Ectodermal cell (in vitro differentiated cells): Measurements from ENCODE around the gene TMEM100.

Experiments
- H3K27ac ChIP-seq: 2 replicates; pipeline ENCODE4 v1.7.0; 2013; ENCODE audit warnings: mild to moderate bottlenecking, low read depth, low read length; ENCODE audit not compliant: insufficient read depth, poor library complexity, severe bottlenecking
- H3K27me3 ChIP-seq: 2 replicates; pipeline ENCODE4 v1.7.0; 2013; ENCODE audit warnings: mild to moderate bottlenecking, low read length; ENCODE audit not compliant: insufficient read depth, control insufficient read depth, poor library complexity, severe bottlenecking
- H3K36me3 ChIP-seq: one replicate; pipeline ENCODE4 v1.7.0; 2013; ENCODE audit warnings: low read length; ENCODE audit not compliant: control insufficient read depth, insufficient read depth
- H3K4me1 ChIP-seq: one replicate; pipeline ENCODE4 v1.7.0; 2013; ENCODE audit warnings: low read length; ENCODE audit not compliant: control insufficient read depth, insufficient read depth
- H3K4me3 ChIP-seq: 2 replicates; pipeline ENCODE4 v1.7.0; 2013; ENCODE audit warnings: low read depth, low read length, control low read depth; ENCODE audit not compliant: insufficient read depth
- H3K9me3 ChIP-seq: 2 replicates; pipeline ENCODE4 v1.7.0; 2013; ENCODE audit warnings: mild to moderate bottlenecking, low read length, moderate library complexity; ENCODE audit not compliant: control insufficient read depth
- WGBS, 2 experiments: methylation state at CpG; one replicate each; pipeline ENCODE4 v1.1.7; 2013; ENCODE audit warnings: missing lambda C conversion rate in 2 of 2; 5-methylcytosine and 5-hydroxymethylcytosine counted together

Gene TMEM100

DNA sequence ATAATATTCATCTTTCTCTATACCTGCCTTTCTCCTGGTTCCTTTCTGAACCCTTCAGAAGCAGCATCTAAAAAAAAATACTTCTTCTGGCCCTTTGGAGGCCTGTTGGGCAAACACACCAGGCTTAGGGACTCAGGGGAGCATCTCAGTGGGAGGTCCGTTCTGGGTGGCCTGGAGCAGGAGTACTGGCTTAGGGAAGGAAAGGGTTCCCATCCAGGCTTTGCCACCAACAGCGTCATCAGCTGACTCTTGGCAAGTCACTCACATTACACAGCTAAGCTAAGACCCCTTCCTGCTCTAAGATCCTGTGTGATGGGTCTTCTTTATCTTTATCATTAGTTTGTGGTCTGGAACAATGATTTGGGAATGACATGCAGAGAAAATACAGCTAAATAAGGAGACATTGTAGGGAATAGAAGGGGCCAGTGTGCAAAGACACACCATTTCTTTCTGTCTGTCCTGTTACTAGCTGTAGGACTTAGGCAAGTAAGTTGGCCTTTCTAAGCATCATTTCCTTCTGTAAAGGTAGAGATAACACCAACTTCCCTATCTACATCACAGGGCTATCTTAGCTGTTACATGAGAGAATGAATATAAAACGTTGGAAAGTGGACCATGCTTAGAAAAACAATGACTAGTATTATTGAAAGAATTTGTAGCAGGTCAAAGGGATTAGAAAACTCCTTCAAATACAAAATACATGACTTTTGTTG is 38.1 kb upstream of the TMEM100 start:
- Histone ChIP-seq H3K4me3 (no peak overlapping the region), H3K27me3 (no peaks in the 10 kb centered on the region), H3K4me1 (no peaks in the 10 kb centered on the region), H3K9me3 (no peaks in the 10 kb centered on the region), H3K36me3 (no peaks in the 10 kb centered on the region), H3K27ac (no peak overlapping the region)
- 83 to 90% methylated on average over 2 of the region's 3 CpGs for WGBS, 2 experiments

DNA sequence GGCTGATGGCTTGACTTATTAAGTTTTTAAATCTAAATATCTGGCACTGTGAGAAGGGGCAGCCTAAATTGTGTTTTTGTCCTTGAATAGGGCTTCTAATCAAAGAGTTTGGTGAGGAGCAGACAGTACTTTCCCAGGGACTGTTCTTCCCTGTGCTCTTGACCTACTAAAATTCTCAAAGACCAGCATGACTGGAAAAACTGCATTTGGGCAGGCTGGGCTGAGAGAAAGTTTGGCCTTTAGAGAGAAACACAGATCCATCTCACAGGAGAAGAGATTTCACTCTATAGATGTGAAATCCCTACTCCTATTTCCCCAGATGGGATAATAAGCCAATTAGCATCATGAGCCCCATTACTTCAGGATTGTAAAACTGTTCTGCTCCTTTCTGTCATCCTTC is 35.5 kb upstream of the TMEM100 start:
- Histone ChIP-seq H3K36me3 (no peaks in the 10 kb centered on the region), H3K4me3 (no peak overlapping the region), H3K9me3 (no peaks in the 10 kb centered on the region), H3K4me1 (no peaks in the 10 kb centered on the region), H3K27me3 (no peaks in the 10 kb centered on the region), H3K27ac (no peak overlapping the region)

DNA sequence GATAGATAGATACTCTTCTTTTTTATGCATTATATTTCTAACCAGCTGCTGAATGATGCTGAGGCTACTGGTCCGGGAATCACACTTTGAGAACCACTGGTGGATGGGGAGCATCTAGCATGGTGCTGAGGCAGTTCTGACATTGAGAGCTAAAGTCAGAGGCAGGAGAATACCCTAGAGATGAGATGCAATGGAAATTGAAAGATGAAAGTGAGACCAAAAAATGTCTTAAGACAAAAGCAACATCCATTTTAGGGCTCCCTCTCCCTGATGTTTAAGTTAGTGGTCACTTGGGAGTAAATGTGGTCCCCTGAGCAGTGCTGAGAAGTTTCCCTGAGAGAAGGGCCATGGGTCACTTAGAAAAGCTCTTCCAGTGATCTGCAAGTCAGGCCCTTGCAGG is 35.0 kb upstream of the TMEM100 start:
- H3K27ac ChIP-seq, result no peak overlapping the region
- H3K4me3 ChIP-seq, result no peak overlapping the region
- H3K27me3 ChIP-seq, result no peaks in the 10 kb centered on the region
- H3K9me3 ChIP-seq, result no peaks in the 10 kb centered on the region
- H3K4me1 ChIP-seq, result no peaks in the 10 kb centered on the region
- no peaks in the 10 kb centered on the region for H3K36me3 ChIP-seq
- 97 to 100% methylated on average over 1 of the region's 1 CpG for WGBS, 2 experiments

DNA sequence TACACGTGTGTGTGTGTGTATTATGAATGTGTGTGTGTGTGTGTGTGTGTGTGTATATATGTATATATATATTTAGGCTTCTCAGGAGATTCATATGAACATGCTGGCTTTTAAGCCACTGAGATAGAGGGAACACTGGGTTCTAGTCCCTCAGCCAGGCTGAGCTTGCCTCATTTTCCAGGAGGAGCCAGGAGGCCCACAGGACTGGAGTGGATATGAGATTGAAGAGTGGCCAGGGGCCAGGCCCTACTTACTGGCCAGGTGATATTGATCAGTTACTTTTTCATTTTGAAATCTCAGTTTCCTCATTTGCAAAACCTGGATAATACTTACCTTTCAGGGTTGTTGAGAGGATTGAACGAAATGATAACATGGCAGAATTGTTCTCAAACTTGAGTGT is 34.0 kb upstream of the TMEM100 start:
- H3K27ac ChIP-seq, result no peak overlapping the region
- WGBS, 2 experiments, result 88 to 100% methylated on average over 1 to 2 of the region's 2 CpGs
- no peak overlapping the region for H3K4me3 ChIP-seq

DNA sequence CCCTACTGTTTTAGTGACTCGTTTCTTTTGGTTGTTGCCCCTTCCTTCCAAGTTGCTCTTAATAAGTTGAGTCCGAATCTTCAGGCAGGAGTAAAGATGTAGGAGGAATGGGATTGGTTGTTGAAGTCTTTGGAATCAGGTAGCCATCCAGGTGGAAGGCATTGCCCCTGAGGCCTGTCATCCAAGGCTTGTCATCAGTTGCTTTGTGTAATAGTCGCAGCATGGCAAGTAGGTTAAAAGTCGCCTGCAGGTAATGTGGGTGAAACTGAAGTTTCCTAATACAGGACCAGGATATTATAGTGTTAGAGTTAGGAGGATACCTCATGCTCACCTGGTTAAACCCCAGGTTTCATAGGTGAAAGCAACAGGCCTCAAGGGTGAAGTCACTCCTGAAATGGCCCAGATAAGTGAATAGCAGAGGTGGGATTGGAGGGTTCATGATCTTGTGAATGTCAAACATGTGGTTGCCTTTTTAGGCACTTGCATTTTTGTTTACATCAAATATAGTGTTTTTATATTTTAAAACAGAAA is 29.1 kb upstream of the TMEM100 start:
- H3K36me3 ChIP-seq, result no peaks in the 10 kb centered on the region
- no peak overlapping the region for H3K27ac ChIP-seq
- 71 to 77% methylated on average over 4 of the region's 4 CpGs for WGBS, 2 experiments
- peak overlapping the region; percentile 65 for H3K4me3 ChIP-seq
- H3K27me3 ChIP-seq, result no peaks in the 10 kb centered on the region
- H3K9me3 ChIP-seq, result no peaks in the 10 kb centered on the region
- peaks cover 3% of the 10 kb centered on the region for H3K4me1 ChIP-seq

More for the DNA sequence above, 34.0 kb upstream of the TMEM100 start:
- Histone ChIP-seq H3K9me3 (no peaks in the 10 kb centered on the region), H3K36me3 (no peaks in the 10 kb centered on the region), H3K4me1 (peaks cover 2% of the 10 kb centered on the region), H3K27me3 (no peaks in the 10 kb centered on the region)

DNA sequence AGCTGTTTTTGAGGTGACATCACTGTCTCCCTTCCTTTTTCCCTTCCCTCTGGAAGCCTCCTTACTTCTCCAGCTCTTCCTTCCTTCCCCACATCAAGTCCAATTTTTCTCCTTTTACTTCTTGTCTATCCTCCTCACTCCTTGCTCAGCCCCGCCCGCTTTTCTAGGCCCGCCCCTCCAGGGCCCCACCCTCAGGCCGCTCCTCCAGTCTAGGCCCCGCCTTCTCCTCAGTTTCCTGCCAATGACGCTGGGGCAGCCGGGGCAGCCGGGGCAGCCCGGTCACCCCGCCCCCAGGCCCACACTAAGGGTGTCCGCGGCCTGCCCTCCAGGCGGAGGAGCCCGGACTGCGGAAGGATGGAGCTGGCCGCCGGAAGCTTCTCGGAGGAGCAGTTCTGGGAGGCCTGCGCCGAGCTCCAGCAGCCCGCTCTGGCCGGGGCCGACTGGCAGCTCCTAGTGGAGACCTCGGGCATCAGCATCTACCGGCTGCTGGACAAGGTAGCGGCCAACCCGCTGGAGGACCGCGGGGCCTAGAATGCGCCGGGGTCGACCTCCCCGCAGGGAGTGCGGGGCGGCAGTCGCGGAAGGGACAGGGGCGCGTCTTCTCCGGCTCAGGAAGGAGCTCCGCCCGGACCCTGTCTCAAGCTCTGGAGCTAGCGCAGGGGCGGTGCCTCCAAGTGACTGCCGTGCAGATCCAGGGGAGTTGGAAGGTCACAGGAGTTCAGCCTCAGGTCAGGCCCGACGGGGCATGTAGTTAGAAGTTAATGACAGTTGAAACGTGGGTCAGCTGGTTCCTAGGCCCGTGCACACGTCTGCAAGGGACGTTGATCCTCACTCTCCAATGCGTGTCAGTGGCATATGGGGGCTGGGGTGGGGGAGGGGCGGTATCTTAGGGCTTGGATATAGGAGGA is 28.3 kb upstream of the TMEM100 start, which contains the start of gene PCTP:
Gene PCTP, plus strand, starts transcription at position 302 of the 908 bp plus-strand sequence. Its CDS starts 53 bp downstream, at position 355.
- no peaks in the 10 kb centered on the region for H3K27me3 ChIP-seq
- H3K27ac ChIP-seq, result peak within 1 kb of the TSS; percentile 51
- H3K36me3 ChIP-seq, result no peaks in the 10 kb centered on the region
- H3K4me1 ChIP-seq, result peaks cover 3% of the 10 kb centered on the region
- 1% methylated on average over 53 of the region's 53 CpGs for WGBS, 2 experiments
- peak within 1 kb of the TSS; percentile 65 for H3K4me3 ChIP-seq
- no peaks in the 10 kb centered on the region for H3K9me3 ChIP-seq

DNA sequence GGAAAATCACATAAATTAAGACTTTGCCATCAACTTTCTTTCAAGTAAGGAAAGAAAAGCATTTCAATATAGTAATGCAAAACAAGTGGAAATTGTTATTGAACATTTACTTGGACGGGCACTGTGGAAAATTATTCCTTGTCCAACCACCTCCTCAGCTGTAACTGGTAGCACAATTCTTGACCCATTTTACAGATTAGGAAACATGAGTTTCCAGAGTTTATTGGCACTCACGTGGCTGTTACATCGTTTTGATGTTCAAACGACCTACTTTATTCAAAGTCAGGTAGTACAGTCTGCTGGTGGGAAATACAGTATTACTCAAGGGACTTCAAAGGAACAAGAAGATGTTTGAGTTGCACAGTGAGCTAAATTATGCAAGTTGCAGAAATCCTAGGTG is 27.3 kb upstream of the TMEM100 start:
- H3K4me3 ChIP-seq, result no peak overlapping the region
- no peaks in the 10 kb centered on the region for H3K27me3 ChIP-seq
- 90 to 92% methylated on average over 4 of the region's 4 CpGs for WGBS, 2 experiments
- H3K27ac ChIP-seq, result no peak overlapping the region
- no peaks in the 10 kb centered on the region for H3K36me3 ChIP-seq
- no peaks in the 10 kb centered on the region for H3K9me3 ChIP-seq
- H3K4me1 ChIP-seq, result peaks cover 3% of the 10 kb centered on the region

DNA sequence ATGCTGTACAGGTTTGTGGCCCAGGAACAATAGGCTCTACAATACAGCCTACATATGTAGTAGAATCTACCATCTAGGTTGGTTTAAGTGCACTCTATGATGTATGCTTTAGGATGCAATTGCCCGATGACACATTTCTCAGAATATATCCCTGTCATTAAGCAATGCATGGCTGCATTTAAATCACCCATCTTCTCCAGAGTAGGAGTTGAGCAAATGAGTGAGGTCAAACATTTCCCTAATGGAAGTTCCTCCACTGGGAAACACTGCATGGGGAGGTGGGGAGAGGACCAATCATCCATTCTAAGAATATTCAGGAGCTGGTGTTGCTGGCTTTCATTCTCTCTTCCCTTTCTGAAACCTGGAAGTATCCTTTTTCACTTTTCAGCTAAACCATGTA is 26.2 kb upstream of the TMEM100 start:
- Histone ChIP-seq H3K4me3 (no peak overlapping the region), H3K27me3 (no peaks in the 10 kb centered on the region), H3K27ac (no peak overlapping the region), H3K9me3 (no peaks in the 10 kb centered on the region), H3K4me1 (peaks cover 3% of the 10 kb centered on the region), H3K36me3 (no peaks in the 10 kb centered on the region)
- WGBS, 2 experiments, result 82 to 100% methylated on average over 1 of the region's 1 CpG

DNA sequence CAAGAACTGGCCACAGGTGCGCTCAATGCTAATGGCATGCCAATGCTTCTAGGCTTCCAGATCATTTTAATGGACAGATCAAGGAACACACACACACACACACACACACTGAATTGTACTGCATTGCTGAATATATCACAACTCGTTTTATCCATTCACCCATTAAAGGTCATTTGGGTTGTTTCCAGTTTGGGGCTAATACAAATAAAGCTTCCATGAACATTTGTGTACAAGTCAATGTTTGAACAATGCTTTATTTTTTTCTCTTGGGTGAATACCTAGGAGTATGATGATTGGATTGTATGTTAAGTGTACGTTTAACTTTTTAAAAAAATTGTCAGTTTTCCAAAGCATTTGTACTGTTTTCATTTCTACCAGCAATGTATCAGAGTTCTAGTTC is 24.5 kb upstream of the TMEM100 start:
- H3K36me3 ChIP-seq, result no peaks in the 10 kb centered on the region
- H3K27me3 ChIP-seq, result no peaks in the 10 kb centered on the region
- no peaks in the 10 kb centered on the region for H3K9me3 ChIP-seq
- no peak overlapping the region for H3K4me3 ChIP-seq
- H3K27ac ChIP-seq, result no peak overlapping the region
- WGBS, 2 experiments, result 46 to 51% methylated on average over 3 of the region's 3 CpGs
- H3K4me1 ChIP-seq, result peaks cover 3% of the 10 kb centered on the region

DNA sequence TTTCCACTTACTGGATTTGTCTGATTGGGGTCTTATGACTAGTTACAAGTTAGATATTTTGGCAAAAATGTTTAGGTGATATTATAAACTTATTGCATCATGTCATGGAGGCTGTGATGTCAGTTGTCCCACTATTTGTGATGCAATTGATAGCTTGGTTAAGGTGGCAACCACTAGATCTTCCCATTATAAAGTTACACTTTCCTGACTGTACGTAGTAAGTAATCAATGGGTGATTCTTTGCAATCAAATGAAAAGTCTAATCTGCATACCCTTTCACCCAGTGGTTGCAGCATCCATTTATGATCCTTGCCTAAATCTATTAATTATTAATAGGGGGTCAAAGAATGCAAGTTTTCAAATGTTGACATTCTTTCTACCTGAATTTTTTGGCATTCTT is 23.8 kb upstream of the TMEM100 start:
- Histone ChIP-seq H3K4me3 (no peak overlapping the region), H3K36me3 (no peaks in the 10 kb centered on the region), H3K27ac (no peak overlapping the region), H3K9me3 (no peaks in the 10 kb centered on the region), H3K4me1 (no peaks in the 10 kb centered on the region), H3K27me3 (no peaks in the 10 kb centered on the region)
- WGBS, 2 experiments, result 100% methylated on average over 1 of the region's 1 CpG; no CpG with 5 or more reads in 1 of the 2 experiments
